DMS79 treated with DMSO at 0.1 percent for 48 hours (cell line): ENCODE results near the gene KDELR1.

Experiments used
- DNase-seq: peaks from one replicate; lab custom pipeline; 2025; lab: John Stamatoyannopoulos, UW

Gene KDELR1

DNA sequence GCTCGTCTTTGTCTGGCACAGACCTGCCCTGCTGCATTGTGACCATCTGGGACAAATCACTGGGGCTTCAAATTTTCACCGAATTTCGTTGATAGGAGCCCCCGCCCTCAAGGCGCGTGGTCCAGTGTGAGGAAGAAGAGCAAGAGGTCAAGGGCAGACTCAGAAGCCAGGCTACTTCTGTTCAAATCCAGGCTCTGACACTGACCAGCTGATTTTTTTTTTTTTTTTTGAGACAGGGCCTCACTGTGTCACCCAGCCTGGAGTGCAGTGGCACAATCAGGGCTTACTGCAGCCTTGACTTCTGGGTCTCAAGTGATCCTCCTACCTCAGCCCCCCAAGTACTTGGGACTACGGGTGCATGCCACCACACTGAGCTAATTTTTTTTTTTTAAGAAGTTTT lies 20.0 kb downstream of the KDELR1 start:
- DNase-seq = no peak

DNA sequence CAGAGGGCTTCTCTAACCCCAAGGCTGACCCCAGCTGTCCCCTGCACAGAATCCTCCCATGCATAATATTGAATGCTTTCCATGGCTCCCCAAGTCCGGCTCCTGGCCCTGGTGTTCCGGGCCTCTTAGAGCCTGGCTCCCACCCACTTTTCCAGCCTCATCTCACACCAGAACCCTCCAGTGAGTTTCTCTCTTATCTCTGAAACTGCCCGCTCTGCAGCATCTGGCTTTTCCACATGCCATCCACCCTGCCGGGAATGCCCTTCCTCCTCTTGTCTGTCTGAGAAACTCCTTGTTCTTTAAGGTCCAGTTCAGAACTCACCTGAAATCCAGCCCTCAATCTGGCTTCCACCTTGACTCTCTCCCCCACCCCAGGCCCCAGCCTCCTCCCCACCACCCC lies 20.4 kb downstream of the KDELR1 start:
- DNase-seq = no peak

DNA sequence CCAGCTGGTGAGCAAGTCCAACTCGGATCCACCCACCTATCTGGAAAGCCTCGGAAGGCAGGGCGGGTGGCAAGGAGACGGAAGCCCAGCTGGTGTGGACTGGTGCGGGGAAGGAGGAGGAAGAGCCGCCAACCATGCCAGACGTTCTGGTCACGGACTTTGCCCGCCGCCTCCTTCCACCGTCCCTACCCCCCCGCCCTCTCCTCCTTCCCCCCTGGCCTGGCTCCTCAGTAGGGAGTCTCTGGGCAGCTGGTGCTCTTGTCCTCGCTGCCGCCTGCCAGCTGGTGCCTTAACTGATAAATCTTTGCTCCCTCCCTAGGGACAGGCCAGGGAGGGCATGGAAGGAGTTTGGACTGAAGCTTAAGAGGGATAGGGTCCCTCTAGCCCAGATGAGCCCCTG lies 22.4 kb downstream of the KDELR1 start:
- DNase-seq = no peak

DNA sequence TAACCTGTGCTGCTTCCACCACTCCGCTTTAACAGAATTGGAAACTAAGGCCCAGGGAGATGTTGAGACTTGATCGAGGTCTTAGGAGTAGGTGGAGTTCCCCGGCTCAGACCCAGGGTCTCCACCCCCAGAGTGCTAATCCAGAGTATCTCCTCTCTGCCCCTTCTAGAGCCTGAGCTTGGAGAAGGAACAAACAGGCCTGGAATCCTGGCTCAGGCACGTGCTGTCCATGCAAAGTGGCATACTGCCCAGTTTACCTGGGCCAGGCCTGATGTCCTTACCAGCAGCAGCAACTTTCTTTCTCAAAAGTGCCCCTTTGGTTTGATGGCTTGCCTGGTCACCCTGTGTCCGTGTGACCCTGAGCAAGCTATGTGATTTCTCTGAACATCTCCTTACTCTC lies 23.5 kb downstream of the KDELR1 start:
- DNase-seq = no peak

DNA sequence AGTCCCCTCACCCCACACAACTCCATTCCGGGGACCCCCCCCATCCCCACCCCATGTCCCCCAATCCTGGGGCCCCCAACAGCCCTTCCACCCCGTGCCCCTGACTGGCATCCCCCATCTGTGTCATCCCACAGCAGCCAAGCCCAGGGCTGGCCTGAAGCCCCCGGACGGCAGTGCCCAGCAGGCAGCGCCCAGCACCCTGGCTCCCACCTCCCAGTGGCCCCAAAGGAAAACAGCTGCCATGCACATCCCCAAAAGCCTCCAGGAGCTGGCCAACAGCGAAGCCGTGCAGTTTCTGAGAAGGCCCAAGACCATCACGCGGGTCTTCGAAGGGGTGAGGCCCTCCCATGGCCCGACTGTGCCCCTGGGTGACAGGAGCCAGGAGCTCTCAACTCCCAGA lies 25.7 kb downstream of the KDELR1 start:
- DNase-seq = no peak

DNA sequence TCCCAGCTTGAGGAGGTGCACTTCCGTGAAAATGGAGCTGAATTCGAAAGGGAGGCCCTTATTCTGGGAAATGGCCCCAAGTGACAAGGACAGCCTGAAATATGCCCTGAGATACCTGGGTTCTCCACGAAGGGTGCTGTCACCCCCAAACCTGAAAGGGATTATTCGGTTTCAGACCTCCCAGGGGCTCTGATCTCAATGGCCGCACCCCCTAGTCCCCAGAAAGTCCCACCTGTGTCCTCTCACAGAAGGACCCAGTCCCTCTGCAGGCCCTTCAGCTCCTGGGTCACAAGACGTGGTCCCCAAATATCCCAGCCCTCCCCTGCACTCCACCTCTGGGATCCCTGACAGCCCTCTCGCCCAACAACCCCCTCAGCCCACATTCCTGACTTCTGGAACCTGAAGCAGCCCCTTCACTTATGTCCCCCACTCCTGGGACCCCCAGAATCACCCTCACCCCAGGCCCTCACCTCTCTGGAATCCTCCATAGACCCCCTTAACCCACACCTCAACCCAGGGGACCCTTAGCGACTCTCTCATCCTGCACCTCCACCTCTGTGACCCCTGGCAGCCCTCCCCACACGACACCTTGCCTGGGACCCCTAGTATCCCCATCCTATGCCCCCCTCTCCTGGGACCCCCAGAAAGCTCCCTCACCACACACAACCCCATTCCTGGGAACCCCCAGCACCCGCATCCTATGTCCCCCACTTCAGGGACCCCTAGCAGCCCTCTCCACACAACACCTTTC lies 26.6 kb downstream of the KDELR1 start:
- DNase-seq = no peak

DNA sequence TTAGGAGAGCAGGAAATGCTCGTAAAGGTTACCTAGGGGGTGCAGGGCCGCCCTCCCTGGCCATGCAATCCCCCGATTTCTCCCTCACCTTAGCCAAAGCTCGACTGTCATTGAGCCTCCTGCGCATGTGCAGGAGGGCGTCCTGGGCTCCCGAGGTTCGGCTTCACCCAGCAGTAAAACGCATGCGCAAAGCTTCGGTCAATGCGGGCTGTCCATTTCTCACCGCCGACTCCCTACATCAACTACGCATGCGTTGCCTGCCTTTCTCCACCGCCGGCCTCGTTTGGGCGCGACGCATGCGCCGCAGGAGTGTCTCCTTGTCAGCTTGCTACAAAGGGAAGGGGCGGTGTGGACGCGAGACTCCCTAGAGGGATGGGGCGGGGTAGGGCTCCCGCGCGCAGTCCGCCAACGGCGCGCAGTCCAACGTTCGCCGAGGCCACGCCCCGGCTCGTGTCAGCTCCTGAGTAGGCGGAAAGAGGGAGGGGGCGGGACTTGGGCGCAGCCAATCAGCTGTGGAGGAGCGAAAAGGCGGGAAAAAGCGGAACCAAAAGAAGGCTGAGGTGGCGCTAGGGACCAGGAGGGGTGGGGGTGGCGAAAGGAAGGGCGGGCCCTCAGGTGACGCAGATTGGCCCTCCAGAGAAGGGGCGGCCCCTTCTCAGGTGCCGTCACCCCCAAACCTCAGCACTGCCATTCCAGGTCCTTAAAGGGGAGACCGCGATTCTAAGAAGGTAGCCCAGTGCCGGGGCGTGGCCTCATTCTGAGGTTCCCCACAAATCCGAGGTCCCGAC lies 27.3 kb downstream of the KDELR1 start, which contains the start of the genes SYNGR4 and TMEM143:
Gene SYNGR4 (plus strand): TSS at position 558 of the 788 bp plus-strand sequence. CDS start 1,476 bp downstream, outside the sequence.
Gene TMEM143 (minus strand): TSS at position 131 of the 788 bp plus-strand sequence. CDS start 20 bp downstream, at position 111.
- peak; percentile 97 for DNase-seq

DNA sequence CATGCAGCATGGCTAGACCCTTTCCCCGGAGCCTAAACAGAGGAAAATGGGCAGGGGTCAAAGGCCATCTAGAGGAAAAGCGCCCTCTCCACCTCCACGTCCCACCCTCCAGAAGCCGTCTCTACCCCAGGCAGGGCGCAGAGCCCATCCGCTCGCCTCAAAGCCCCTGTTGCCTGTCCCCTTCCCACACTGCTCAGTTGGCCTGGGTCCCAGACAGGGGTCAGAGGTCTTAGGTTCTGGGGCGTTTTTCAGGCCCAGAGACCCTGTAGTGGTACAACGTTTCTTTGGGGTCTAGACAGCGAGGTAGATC lies 27.9 kb downstream of the KDELR1 start:
- DNase-seq = no peak

DNA sequence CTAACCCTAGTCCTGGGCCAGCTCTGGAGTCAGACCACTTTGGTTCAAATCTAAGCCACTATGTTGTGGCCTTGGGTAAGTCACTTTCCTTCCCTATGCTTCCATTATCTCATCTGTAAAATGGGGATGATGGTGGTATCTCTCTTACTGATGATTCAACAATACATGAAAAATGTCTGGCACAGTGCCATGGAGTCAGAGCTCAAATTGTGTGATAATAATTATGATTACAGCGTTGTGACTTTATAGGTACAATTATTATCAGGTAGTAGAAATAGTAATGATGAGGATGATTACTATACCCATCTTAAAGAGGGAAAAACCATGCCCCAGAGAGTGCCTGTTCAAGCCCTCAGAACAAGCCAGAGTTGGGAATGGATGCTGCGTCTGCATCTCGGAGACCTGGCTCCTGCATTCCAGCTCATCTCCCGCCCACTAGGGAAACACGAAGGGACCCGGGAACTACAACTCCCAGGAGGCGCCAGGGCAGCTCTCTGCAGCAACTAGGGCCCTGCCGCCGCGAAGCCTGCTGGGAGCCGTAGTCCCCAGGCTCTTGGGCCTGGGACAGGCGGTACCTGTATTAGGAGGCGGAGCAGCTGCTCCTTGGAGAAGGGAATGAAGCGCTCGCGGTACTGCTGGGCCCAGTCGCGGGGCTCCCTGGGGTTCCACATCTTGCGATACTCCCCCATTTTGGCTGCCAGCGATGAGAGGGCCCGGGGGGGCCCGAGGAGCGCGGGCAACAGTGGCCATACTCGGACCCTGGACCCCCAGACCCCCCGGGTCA lies 28.4 kb downstream of the KDELR1 start:
- peak; percentile 95 for DNase-seq

DNA sequence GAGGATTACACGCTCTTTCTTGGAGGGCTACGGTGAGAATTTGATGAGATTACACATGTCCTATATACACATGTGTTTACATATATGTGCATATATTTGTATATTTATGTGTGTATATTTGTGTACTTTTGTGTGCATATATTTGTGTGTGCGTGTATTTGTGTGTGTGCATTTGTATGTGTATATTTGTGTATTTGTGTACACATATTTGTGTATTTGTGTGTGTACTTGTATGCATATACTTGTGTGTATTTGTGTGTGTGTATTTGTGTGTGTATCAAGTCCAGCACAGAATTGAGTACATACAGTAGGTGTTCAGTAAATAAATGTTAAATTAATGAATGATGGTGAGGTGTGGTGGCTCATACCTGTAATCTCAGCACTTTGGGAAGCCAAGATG lies 29.4 kb downstream of the KDELR1 start:
- no peak for DNase-seq

DNA sequence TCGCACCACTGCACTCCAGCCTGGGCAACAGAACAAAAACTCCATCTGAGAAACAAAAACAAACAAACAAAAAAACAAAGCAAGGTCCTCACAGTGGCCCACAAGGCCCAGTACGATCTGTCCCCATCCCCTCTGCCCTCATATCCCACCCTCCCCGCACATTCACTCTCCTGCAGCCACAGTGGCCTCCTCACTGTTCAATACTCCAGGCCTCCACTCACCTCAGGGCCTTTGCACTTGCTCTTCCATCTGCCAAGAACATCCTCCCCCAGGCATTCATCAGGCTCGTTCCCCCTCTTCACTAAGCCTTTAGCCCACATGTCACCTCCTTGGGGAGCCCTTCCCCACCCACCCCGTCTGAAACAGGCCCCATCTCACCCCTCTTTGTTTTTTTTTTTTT lies 32.2 kb downstream of the KDELR1 start:
- DNase-seq = no peak

DNA sequence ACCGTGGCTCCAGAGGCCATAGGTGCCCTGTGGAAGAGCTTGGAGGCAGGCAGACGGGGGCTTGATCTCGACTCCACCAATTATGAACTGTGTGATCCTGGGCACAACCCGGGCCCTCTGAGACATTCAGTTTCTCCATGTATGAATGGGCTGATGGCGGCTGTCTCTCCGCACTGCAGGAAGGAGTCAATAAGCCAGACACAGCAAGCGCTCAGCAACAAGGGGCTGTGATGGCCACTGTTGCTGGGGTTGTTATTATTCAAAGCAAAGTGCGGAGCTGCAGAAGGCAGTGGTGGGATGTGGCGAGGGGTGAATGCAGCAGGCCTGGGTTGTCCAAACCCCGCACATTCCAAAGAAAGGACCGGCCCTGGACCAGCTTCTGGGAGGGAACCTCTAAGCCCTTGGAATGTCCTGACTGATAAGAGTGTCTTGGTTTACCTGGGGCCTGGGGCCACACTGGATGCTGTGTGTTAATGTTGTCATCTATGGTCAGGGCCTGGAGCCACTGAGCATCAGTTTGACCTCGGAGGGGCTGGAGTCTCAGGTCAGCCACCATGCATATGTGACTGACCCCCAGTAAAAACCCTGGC lies 35.9 kb downstream of the KDELR1 start:
- DNase-seq = no peak

DNA sequence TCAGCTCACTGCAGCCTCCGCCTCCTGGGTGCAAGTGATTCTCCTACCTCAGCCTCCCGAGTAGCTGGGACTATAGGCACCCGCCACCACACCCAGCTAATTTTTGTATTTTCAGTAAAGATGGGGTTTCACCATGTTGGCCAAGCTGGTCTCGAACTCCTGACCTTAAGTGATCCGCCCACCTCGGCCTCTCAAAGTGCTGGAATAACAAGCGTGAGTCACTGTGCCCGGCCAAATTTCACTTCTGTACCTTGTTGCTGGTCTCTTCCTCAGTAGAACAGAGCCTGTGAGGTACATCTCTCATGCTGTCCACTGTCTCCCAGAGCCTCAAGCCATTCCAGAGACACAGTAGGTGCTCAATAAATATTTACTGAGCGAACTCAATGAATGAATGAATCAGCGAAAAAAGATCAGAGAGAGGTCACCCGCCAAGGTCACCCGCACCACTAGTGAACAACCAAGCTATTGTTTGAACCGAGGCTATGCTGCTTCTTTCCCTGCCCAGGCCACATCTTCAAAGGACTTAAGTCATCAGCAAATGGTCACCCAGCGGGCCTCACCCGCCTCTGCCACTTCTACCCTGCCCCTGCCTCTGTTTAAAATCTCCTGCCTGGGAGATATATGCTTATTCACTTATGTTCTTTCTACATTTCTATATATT lies 36.9 kb downstream of the KDELR1 start:
- DNase-seq = no peak

DNA sequence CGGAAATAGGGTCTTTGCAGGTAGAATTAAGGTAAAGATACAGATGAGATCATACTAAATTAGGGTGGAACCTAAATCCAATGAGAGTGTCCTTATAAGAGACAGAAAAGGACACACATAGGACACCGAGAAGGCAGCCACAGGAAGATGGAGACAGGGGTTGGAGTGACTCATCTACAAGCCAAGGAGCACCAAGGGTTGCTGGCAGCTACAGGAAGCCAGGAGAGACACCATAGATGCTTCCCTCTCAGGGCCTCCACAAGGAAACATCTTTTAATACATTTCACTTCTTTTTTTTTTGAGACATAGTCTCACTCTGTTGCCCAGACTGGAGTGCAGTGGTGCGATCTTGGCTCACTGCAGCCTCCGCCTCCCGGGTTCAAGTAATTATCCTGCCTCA lies 37.7 kb downstream of the KDELR1 start:
- no peak for DNase-seq

DNA sequence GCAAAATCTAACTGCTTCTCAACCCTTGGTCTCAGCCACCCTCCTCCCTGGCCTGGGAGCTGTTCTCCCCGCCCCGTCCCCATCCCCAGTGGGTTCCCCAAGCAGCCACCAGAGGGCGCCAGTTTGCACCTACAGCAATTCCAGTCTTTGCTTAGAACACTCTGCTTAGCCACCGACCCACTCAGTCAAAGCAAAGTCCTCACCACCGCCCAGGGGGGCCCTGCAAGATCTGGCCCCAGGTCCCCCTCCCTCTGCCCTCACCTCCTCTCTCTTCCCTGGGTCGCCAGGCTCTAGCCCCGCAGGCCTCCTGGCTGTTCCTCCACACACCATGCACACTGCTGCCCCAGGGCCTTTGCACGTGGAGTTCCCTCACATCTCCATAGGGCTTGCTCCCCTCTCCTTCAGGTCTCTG lies 40.0 kb downstream of the KDELR1 start:
- DNase-seq = no peak

DNA sequence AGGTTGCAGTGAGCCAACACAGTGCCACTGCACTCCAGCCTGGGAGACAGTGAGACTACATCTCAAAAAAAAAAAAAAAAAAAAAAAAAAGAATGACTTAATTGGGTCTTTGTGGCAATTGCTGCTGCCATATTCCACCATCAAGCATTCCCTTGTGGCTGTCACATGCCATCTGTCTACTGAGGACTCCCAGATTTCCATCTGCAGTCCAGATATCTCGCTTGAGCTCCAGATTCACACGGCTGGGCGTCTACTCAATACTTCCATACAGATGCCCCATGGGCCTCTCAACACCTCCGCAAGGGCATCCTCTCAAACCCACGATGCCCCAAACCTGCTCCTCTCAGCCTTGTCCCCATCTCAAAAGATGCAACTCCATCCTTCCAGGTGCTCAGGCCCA lies 40.5 kb downstream of the KDELR1 start:
- DNase-seq = no peak

DNA sequence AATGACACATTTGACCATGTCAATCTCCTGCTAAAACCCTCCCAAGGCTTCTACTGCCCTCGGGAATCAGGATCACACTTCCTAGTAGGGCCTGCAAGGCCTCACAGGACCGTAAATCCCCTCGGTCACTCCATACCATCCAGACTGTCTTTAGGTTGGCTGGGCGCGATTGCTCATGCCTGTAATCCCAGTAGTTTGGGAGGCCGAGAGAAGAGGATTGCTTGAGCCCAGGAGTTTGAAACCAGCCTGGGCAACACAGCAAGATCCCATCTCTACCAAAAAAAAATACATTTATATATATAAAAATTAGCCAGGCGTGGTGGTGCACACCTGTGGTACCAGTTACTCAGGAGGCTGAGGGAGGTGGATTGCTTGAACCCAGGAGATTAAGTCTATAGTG lies 42.6 kb downstream of the KDELR1 start:
- no peak for DNase-seq

DNA sequence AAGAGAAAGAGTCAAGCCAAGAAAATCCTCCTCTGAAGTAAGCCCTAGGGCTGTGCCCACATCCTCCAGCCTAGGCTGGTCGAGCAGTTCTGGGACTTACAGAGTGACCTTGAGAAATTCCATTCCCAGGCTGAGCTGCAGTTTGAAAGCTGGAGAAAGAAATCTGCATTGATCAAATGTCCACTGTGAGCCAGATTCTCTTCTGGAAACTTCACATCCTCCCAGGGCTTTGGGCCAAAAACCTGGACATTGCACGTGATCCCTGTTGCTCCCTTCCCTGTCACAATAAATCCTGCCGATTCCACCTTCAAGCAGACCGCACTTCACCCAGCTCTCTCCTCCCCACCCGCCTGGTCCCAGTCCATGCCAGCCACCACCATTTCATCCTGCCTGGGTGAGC lies 43.3 kb downstream of the KDELR1 start:
- no peak for DNase-seq

DNA sequence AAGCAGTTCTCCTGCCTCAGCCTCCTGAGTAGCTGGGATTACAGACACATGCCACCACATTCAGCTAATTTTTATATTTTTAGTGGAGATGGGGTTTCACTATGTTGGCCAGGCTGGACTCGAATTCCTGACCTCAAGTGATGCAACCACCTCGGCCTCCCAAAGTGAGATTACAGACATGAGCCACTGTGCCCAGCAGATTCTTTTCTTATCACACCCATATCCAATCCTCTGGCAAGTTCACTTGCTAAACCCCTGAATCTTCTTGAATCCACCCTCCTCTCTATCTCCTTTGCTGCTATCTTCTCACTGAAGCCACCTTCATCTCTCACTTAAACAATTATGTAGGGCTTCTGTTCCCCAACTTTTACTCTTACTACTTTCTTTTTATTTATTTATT lies 45.2 kb downstream of the KDELR1 start:
- no peak for DNase-seq

DNA sequence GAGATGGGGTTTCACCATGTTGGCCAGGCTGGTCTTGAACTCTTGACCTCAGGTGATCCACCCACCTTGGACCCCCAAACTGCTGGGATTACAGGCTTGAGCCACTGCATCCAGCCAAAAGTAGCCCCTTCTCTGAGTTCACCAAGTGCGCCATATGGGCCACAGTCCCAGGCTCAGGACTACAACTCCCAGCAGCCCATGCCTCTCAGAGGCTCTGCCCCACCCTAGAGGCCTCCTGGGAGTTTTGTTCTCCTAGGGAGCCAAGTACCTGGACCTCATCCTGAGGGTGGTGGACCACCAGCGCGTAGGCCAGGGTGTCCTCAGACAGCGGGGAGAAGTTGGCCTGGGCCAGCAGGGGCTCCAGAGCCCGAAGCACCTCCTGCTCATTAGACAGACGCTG lies 46.5 kb downstream of the KDELR1 start:
- DNase-seq = no peak

DNA sequence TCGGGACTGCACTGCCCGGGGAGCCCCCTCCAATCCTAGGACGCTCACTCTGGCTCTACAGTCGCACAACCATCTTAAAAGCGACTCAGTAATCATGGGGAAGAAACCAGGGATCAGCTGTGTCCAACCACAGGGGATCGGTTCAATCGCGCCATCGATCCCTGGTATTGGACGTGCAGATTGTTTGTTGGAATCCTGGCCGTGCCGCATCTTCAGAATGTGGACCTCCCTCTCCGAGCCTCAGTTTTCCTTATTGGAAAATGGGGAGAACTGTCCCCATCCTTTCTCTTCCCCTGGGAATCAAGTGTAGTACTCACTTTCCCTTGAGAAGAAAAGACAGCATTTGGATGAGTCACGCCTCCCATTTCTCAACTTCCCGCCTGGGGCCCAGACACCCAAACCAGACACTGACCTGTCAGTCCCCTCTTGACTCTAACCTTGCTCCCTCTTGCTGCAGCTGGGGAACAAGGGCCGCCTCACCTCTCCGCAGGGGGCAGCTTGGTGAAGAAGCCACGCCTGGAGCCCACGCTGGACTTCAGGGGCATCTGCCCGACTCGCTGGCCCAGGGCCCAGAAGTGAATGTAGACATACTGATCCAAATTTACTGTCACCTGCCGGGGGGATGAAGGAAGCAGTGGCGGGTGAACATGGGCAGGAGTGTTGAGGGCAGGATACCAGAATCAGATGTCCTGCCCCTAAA lies 48.4 kb downstream of the KDELR1 start:
- DNase-seq = no peak
